Retina (tissue), 1 donor: ENCODE data around the gene VANGL2.

Experiments
- DNase-seq: peaks from one replicate; pipeline ENCODE4 v3.0.0-alpha.2; 2016

VANGL2 gene

GRCh38 chr1:160465123-160465522 is 64.8 kb downstream of the VANGL2 start:
- DNase-seq: no peak

GRCh38 chr1:160466961-160467360 is 66.6 kb downstream of the VANGL2 start:
- DNase-seq: no peak

GRCh38 chr1:160467576-160467975 is 67.2 kb downstream of the VANGL2 start:
- no peak for DNase-seq

- no peak for DNase-seq
Measured at GRCh38 chr1:160471253-160471652, 70.9 kb downstream of the VANGL2 start.

- no peak for DNase-seq
Measured at GRCh38 chr1:160472112-160472511, 71.7 kb downstream of the VANGL2 start.

GRCh38 chr1:160474392-160475242 is 74.3 kb downstream of the VANGL2 start:
- no peak for DNase-seq
